ENCODE data around the gene TOP2A. TPM values are rescaled to one million over a fixed set of nuclear protein-coding genes. Genes with fewer than 3 reads are reported as not detected.

The TOP2A gene
- total RNA-seq, 4 donors from 2014 or later, result 11.8 to 32.2 (median 16.5) TPM

DNA sequence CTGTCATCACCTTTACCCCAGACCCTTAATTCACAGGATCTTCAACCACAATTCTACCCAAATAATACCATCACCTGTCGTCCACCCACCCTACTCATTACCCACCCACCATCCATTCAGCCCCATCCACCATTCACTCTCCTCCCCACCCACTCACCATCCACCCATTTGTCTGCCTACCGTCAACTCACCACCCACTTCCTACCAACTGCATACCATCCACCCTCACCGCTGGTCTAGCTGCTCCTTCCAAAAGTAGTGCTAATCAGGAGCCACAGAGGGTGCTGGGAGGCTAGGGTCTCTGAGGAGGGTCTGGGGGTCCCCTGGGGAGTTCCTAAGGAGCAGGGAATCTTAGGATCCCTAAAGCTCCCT lies 13.5 kb upstream of the TOP2A start:
- Histone ChIP-seq H3K4me1 (no peaks in the 10 kb centered on the region), H3K27me3 (no peaks in the 10 kb centered on the region), H3K4me3 (no peak overlapping the region), H3K27ac (no peak overlapping the region), H3K9me3 (no peaks in the 10 kb centered on the region), H3K36me3 (no peaks in the 10 kb centered on the region)
- DNase-seq, result peak in 2 of 3 donors; percentile 6 to 19
- TF ChIP-seq, protein P1, sequence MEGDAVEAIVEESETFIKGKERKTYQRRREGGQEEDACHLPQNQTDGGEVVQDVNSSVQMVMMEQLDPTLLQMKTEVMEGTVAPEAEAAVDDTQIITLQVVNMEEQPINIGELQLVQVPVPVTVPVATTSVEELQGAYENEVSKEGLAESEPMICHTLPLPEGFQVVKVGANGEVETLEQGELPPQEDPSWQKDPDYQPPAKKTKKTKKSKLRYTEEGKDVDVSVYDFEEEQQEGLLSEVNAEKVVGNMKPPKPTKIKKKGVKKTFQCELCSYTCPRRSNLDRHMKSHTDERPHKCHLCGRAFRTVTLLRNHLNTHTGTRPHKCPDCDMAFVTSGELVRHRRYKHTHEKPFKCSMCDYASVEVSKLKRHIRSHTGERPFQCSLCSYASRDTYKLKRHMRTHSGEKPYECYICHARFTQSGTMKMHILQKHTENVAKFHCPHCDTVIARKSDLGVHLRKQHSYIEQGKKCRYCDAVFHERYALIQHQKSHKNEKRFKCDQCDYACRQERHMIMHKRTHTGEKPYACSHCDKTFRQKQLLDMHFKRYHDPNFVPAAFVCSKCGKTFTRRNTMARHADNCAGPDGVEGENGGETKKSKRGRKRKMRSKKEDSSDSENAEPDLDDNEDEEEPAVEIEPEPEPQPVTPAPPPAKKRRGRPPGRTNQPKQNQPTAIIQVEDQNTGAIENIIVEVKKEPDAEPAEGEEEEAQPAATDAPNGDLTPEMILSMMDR (IDR thresholded peaks at IDR 0.05), result no peak
- TF ChIP-seq POLR2A (IDR thresholded peaks at IDR 0.05), result no peak

DNA sequence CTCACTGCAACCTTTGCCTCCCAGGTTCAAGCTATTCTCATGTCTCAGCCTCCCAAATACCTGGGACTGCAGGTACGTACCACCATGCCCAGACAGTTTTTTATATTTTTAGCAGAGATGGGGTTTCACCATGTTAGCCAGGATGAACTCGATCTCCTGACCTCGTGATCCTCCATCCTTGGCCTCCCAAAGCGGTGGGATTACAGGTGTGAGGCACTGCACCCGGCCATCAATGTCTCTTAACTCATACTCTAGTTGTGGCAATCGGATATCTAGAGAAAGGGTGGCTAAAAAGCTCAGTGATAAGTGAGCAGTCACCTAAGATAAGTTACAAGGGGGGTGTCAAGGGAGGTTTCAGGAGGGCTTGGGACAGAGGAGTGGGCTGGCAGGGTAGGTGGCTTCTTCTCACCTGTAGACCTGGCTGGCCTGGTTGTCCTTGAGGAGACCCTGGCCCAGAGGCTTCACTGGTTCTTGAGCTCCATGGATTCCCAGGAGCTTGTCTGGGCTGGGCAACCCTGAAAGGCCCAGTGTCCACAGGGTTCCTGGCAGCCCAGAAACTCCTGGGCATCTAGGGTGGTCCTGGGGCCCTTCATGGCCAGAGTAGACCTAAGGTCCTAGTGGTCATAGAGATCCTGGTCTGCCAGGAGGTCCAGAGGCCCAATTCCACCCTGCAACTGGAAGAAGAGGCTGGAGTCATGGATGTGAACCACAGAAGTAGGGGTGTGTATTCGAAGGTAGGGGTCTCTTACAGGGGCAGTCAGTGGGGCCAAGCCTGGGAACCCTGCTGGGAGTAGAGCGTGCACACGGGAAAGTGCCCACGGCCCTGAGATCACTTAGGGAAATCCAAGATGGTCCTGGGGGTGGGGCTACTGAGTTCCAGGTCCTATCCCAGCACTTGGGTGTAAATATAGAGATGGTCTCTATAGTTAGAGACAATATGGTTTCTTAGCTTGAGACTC lies 12.9 kb upstream of the TOP2A start:
- Histone ChIP-seq H3K4me3 (no peak overlapping the region), H3K27ac (no peak overlapping the region), H3K4me1 (no peaks in the 10 kb centered on the region), H3K27me3 (no peaks in the 10 kb centered on the region), H3K9me3 (no peaks in the 10 kb centered on the region), H3K36me3 (no peaks in the 10 kb centered on the region)
- peak in 2 of 3 donors; percentile 19 to 23 for DNase-seq
- TF ChIP-seq, protein P1 (IDR thresholded peaks at IDR 0.05), result no peak
- no peak for TF ChIP-seq POLR2A (IDR thresholded peaks at IDR 0.05)

DNA sequence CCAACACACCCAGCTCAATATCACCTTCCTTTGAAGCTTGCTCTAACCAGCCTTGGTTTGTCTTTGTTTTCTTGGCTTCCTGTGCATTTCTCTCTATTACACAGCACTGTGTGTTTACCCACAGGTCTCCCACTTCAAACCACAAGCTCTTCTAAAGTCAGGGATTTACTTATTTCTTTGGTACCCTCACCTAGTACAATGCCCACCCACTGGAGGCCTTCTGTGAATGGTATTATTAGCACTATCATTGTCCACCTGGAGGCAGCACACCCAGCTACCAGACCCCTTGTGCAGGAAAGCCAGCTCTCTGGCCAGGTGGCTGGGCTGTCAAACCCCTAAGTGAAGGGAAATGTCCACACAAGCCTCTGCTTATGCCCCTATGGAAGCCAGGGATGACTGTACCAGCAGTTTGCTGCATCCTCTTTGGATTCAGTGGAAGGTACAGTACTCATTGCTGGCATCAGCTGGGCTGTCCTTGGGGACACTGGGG lies 9.4 kb upstream of the TOP2A start:
- Histone ChIP-seq H3K9me3 (no peaks in the 10 kb centered on the region), H3K27ac (no peak overlapping the region), H3K36me3 (no peaks in the 10 kb centered on the region), H3K4me3 (no peak overlapping the region), H3K27me3 (no peaks in the 10 kb centered on the region), H3K4me1 (no peaks in the 10 kb centered on the region)
- TF ChIP-seq, protein P1 (IDR thresholded peaks at IDR 0.05), result no peak
- no peak for TF ChIP-seq POLR2A (IDR thresholded peaks at IDR 0.05)
- DNase-seq, result peak in 2 of 3 donors; percentile 26 to 38

DNA sequence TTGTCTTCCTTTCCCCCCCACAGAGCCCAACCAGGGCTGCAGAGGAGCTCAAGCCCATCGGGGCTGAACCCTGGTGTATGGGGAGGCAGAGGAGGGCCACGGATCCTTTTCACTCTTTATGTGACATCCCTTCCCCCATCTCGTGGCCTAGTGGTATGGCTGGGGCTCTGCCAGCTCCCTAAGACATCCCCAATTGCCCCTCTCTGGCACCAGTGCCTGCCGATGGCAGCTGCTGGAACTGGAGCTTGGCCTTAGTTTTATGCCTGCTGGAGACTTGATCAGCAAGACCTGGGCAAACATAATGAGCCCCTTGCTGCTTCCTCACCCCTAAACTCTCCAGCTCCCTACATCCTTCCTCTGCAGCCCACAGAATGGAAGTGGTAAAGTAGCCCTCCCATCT lies 8.0 kb upstream of the TOP2A start:
- TF ChIP-seq POLR2A (IDR thresholded peaks at IDR 0.05), result no peak
- TF ChIP-seq, protein P1 (IDR thresholded peaks at IDR 0.05), result no peak
- no peaks in the 10 kb centered on the region for H3K9me3 ChIP-seq
- no peaks in the 10 kb centered on the region for H3K27me3 ChIP-seq
- no peak overlapping the region for H3K4me3 ChIP-seq
- DNase-seq, result peak in 1 of 3 donors; percentile 37
- no peaks in the 10 kb centered on the region for H3K36me3 ChIP-seq
- H3K4me1 ChIP-seq, result no peaks in the 10 kb centered on the region
- H3K27ac ChIP-seq, result no peak overlapping the region

DNA sequence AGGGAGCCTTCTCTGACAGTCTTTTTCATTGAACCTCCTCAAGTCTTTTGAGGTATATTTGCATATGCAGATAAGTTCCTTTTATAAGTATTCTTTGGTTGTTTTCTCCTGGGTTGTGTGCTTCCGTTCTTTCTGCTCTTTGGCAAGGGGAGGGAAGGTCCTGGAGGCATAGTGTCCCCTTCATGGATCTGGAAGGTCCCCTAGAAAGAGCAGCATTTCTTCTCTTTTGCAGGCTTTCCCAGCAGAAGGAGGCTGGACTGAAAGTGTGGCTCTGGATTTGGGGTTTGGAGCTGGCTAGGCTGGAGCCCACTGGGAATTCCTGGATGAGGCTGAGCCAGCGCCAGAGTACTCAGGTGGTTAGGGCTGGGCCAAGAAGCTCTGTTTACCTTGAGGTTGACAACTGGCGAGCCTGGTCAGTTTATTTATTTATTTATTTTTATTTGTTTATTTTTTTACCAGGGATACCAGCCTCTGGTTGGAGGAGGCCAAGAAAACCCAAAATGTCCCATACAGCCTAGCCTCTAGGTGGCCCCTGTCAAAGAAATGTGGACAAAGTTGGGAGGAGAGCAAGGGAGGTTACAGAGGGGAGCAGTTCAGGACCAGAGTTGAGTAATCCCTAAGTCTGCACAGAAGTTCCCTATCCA lies 5.4 kb upstream of the TOP2A start:
- no peaks in the 10 kb centered on the region for H3K9me3 ChIP-seq
- no peak for DNase-seq
- H3K4me1 ChIP-seq, result peaks cover 0 to 6% (median 0%) of the 10 kb centered on the region in 4 donors
- no peak overlapping the region for H3K4me3 ChIP-seq
- TF ChIP-seq, protein P1 (IDR thresholded peaks at IDR 0.05), result no peak
- TF ChIP-seq POLR2A (IDR thresholded peaks at IDR 0.05), result no peak
- no peaks in the 10 kb centered on the region for H3K36me3 ChIP-seq
- no peak overlapping the region for H3K27ac ChIP-seq
- no peaks in the 10 kb centered on the region for H3K27me3 ChIP-seq
